Upper lobe of right lung (tissue), 1 donor: ENCODE results near the gene QPRT. TPM values are rescaled to one million over a fixed set of nuclear protein-coding genes. Genes with fewer than 3 reads are reported as not detected.
A peak's percentile ranks its signal among the peaks of the same experiment; 100 is the strongest.
"Not testable (repeated sequence)": the region's sequence is repeated elsewhere in the genome, so short reads cannot be mapped to it uniquely, and the experiment has no call there.

Source experiments
- ATAC-seq: fragments of 200-7000 bp; cut with Tn5 transposase; one replicate; pipeline ENCODE4 v1.9.1; 2020; ENCODE audit warnings: mild to moderate bottlenecking, moderate library complexity
- DNase-seq: peaks from one replicate; pipeline ENCODE4 v3.0.0-alpha.2; 2020
- H3K27ac ChIP-seq: fragments of 200-600 bp; one replicate; pipeline ENCODE4 v1.8.0; 2022
- H3K27me3 ChIP-seq: fragments of 200-600 bp; one replicate; pipeline ENCODE4 v1.8.0; 2022; ENCODE audit warnings: mild to moderate bottlenecking
- H3K36me3 ChIP-seq: fragments of 200-600 bp; one replicate; pipeline ENCODE4 v1.8.0; 2022
- H3K4me1 ChIP-seq: fragments of 200-600 bp; one replicate; pipeline ENCODE4 v1.8.0; 2022
- H3K4me3 ChIP-seq: fragments of 200-600 bp; one replicate; pipeline ENCODE4 v1.8.0; 2022; ENCODE audit warnings: mild to moderate bottlenecking
- H3K9me3 ChIP-seq: fragments of 200-600 bp; one replicate; pipeline ENCODE4 v1.8.0; 2022
- CTCF ChIP-seq: fragments of 200-600 bp; IDR thresholded peaks from one replicate; pipeline ENCODE4 v1.8.0; 2022; ENCODE audit warnings: antibody characterized with exemption
- intact Hi-C: fragments of 100-400 bp; cut with DNase I; formaldehyde crosslinking; loops from one replicate; pipeline ENCODE4 v1.11.0; 2022
- total RNA-seq: library from RNA; stranded (reverse); fragmentation: NEBNext Ultra II Directional; extraction: Animal tissue kit (Norgen Biotek cat#: 25700); gene quantifications from one replicate; pipeline ENCODE4 v1.2.1, GENCODE V29; 2021
- donor health status: DM: no; HTN: yes; CAD: no; lungs with severe emphysema.

Gene QPRT
- total RNA-seq, 1 donor from 2014 or later, result 15.0 TPM

GRCh38 chr16:29714396-29714795 is 35.4 kb downstream of the QPRT start:
- ATAC-seq (no peak), DNase-seq (no peak)
- Histone ChIP-seq H3K4me1 (no peaks in the 10 kb centered on the region), H3K4me3 (no peak overlapping the region), H3K27ac (no peak overlapping the region), H3K27me3 (no peaks in the 10 kb centered on the region), H3K36me3 (no peaks in the 10 kb centered on the region), H3K9me3 (no peaks in the 10 kb centered on the region)
- intact Hi-C loops, result no loop called here
- TF ChIP-seq CTCF, result no peak

GRCh38 chr16:29714972-29715371 is 36.0 kb downstream of the QPRT start:
- Histone ChIP-seq H3K4me3 (no peak overlapping the region), H3K36me3 (no peaks in the 10 kb centered on the region), H3K27me3 (no peaks in the 10 kb centered on the region), H3K27ac (no peak overlapping the region), H3K9me3 (no peaks in the 10 kb centered on the region), H3K4me1 (no peaks in the 10 kb centered on the region)
- TF ChIP-seq CTCF, result no peak
- no peak for DNase-seq
- intact Hi-C loops, result no loop called here
- ATAC-seq, result no peak

- no peak overlapping the region for H3K4me3 ChIP-seq
- intact Hi-C loops, result no loop called here
- DNase-seq, result peak; percentile 22
- H3K27me3 ChIP-seq, result no peaks in the 10 kb centered on the region
- H3K4me1 ChIP-seq, result no peaks in the 10 kb centered on the region
- H3K36me3 ChIP-seq, result no peaks in the 10 kb centered on the region
- no peak for ATAC-seq
- TF ChIP-seq CTCF, result no peak
- H3K9me3 ChIP-seq, result no peaks in the 10 kb centered on the region
- no peak overlapping the region for H3K27ac ChIP-seq
Measured at GRCh38 chr16:29717113-29717512, 38.1 kb downstream of the QPRT start.

GRCh38 chr16:29719063-29719462 is 40.1 kb downstream of the QPRT start:
- intact Hi-C loops, result no loop called here
- no peaks in the 10 kb centered on the region for H3K4me1 ChIP-seq
- ATAC-seq (no peak), DNase-seq (peak; percentile 8)
- no peaks in the 10 kb centered on the region for H3K36me3 ChIP-seq
- no peaks in the 10 kb centered on the region for H3K9me3 ChIP-seq
- H3K27me3 ChIP-seq, result no peaks in the 10 kb centered on the region
- H3K27ac ChIP-seq, result no peak overlapping the region
- no peak overlapping the region for H3K4me3 ChIP-seq
- TF ChIP-seq CTCF, result no peak

- H3K9me3 ChIP-seq, result no peaks in the 10 kb centered on the region
- H3K4me3 ChIP-seq, result no peak overlapping the region
- H3K27ac ChIP-seq, result no peak overlapping the region
- no peak for TF ChIP-seq CTCF
- ATAC-seq (no peak), DNase-seq (no peak)
- no peaks in the 10 kb centered on the region for H3K27me3 ChIP-seq
- intact Hi-C loops, result no loop called here
- no peaks in the 10 kb centered on the region for H3K4me1 ChIP-seq
- no peaks in the 10 kb centered on the region for H3K36me3 ChIP-seq
Measured at GRCh38 chr16:29720703-29721102, 41.7 kb downstream of the QPRT start.

GRCh38 chr16:29721167-29721879 is 42.3 kb downstream of the QPRT start:
- H3K27ac ChIP-seq, H3K4me1 ChIP-seq, H3K36me3 ChIP-seq, H3K27me3 ChIP-seq, H3K9me3 ChIP-seq, H3K4me3 ChIP-seq, intact Hi-C loops: not testable (repeated sequence)
- peak; percentile 91 for ATAC-seq
- peak; percentile 54 for TF ChIP-seq CTCF
- peak; percentile 79 for DNase-seq
